Keratinocyte (primary cell): ENCODE measurements around the gene FAM20C. TPM values are rescaled to one million over a fixed set of nuclear protein-coding genes. Genes with fewer than 3 reads are reported as not detected.

Experiments used
- DNase-seq: peaks from one replicate; pipeline ENCODE4 v3.0.0-alpha.2; 2011; ENCODE audit warnings: low read depth, missing footprints, low spot score
- FAIRE-seq: peaks from 2 replicates; lab custom pipeline; 2011; peaks lifted over from hg19 to GRCh38; lab: Jason Lieb, UNC
- H2AFZ ChIP-seq: 2 replicates; pipeline ENCODE4 v1.6.0; 2012; ENCODE audit warnings: low read length, control low read depth, inconsistent platforms; ENCODE audit not compliant: control insufficient read depth
- H3K27ac ChIP-seq: 2 replicates; pipeline ENCODE4 v1.5.1; 2011; ENCODE audit warnings: low read length; ENCODE audit not compliant: control insufficient read depth, insufficient read depth
- H3K27me3 ChIP-seq: 3 replicates; pipeline ENCODE4 v1.6.0; 2011; ENCODE audit warnings: low read length; ENCODE audit not compliant: control insufficient read depth, insufficient read depth; ENCODE audit errors: extremely low read depth
- H3K36me3 ChIP-seq, 2 experiments: 2 replicates in 1 of 2; 3 replicates in 1 of 2; pipeline ENCODE4 v1.5.1; 2011; ENCODE audit warnings: low read length in 2 of 2, mild to moderate bottlenecking in 1 of 2; ENCODE audit not compliant: control insufficient read depth in 2 of 2, insufficient read depth in 2 of 2; ENCODE audit errors: extremely low read depth in 1 of 2
- H3K4me1 ChIP-seq: 3 replicates; pipeline ENCODE4 v1.5.1; 2011; ENCODE audit warnings: low read length; ENCODE audit not compliant: control insufficient read depth, insufficient read depth; ENCODE audit errors: extremely low read depth
- H3K4me2 ChIP-seq: 3 replicates; pipeline ENCODE4 v1.6.0; 2011; ENCODE audit warnings: low read depth, low read length; ENCODE audit not compliant: control insufficient read depth, insufficient read depth; ENCODE audit errors: extremely low read depth
- H3K4me3 ChIP-seq, 3 experiments: fragments of 200-600 bp in 1 of 3; sonication (generic) in 1 of 3; 2 replicates in 2 of 3; 3 replicates in 1 of 3; pipeline ENCODE4 v1.5.1; 2011 to 2016; ENCODE audit warnings: low read length in 3 of 3, mild to moderate bottlenecking in 3 of 3, control low read depth in 2 of 3, inconsistent platforms in 1 of 3, low read depth in 1 of 3, mixed read lengths in 1 of 3, mixed run types in 1 of 3, moderate library complexity in 1 of 3; ENCODE audit not compliant: control insufficient read depth in 2 of 3, insufficient read depth in 2 of 3; ENCODE audit errors: extremely low read depth in 1 of 3
- H3K79me2 ChIP-seq: 2 replicates; pipeline ENCODE4 v1.6.0; 2012; ENCODE audit warnings: low read length; ENCODE audit not compliant: control insufficient read depth, insufficient read depth
- H3K9ac ChIP-seq: 3 replicates; pipeline ENCODE4 v1.6.0; 2011; ENCODE audit warnings: low read length; ENCODE audit not compliant: control insufficient read depth, insufficient read depth; ENCODE audit errors: extremely low read depth
- H3K9me1 ChIP-seq: 3 replicates; pipeline ENCODE4 v1.6.0; 2011; ENCODE audit warnings: low read length; ENCODE audit not compliant: control insufficient read depth, insufficient read depth; ENCODE audit errors: extremely low read depth
- H3K9me3 ChIP-seq: 2 replicates; pipeline ENCODE4 v1.5.1; 2012; ENCODE audit warnings: low read depth, low read length; ENCODE audit not compliant: control insufficient read depth
- H4K20me1 ChIP-seq: 3 replicates; pipeline ENCODE4 v1.6.0; 2011; ENCODE audit warnings: low read length; ENCODE audit not compliant: control insufficient read depth, insufficient read depth; ENCODE audit errors: extremely low read depth
- EZH2 ChIP-seq: IDR thresholded peaks from one replicate; pipeline ENCODE4 v1.6.1; 2012; ENCODE audit warnings: inconsistent platforms, mild to moderate bottlenecking, low read length, moderate library complexity
- dilution Hi-C: fragments of 300-500 bp; cut with MboI; formaldehyde crosslinking; loops from one replicate; pipeline ENCODE4 v1.7.0; 2020; ENCODE audit warnings: low sequenced_read_pairs; ENCODE audit not compliant: extremely low pct_ligation_motif_present
- polyA plus RNA-seq, 5 experiments: library from polyadenylated mRNA; depleted of rRNA in 3 of 5; stranded (reverse) in 3 of 5; stranded (forward) in 1 of 5; unstranded in 1 of 5; fragments of >200 nt; gene quantifications; 1 replicate in 1 of 5; 2 replicates in 3 of 5; 3 replicates in 1 of 5; pipeline versions ENCODE4 v1.2.1 to v1.2.3, GENCODE V29; 2011 to 2012; ENCODE audit warnings: missing spikeins in 2 of 5, low read depth in 1 of 5, low replicate concordance in 1 of 5
- TF ChIP-seq, protein P1 (sequence below), 3 experiments: IDR thresholded peaks in 1 of 3; conservative IDR thresholded peaks in 1 of 3; optimal IDR thresholded peaks in 1 of 3; 2 replicates in 2 of 3; 3 replicates in 1 of 3; pipeline versions ENCODE3 to v1.5.1; 2011; ENCODE audit warnings: low read length in 3 of 3, mild to moderate bottlenecking in 3 of 3, moderate library complexity in 2 of 3, control low read depth in 1 of 3, inconsistent platforms in 1 of 3; ENCODE audit not compliant: insufficient read depth in 2 of 3; ENCODE audit errors: extremely low read depth in 1 of 3

The FAM20C gene
- polyA plus RNA-seq, 1 donor (not counting 4 experiments of a cell fraction or from before 2014, with no cell fraction given): 3.8 TPM

- no peaks in the 10 kb centered on the region for H3K9me1 ChIP-seq
- peaks cover 14% of the 10 kb centered on the region for H3K4me1 ChIP-seq
- no peaks in the 10 kb centered on the region for H3K9me3 ChIP-seq
- TF ChIP-seq EZH2: no peak
- TF ChIP-seq, protein P1, sequence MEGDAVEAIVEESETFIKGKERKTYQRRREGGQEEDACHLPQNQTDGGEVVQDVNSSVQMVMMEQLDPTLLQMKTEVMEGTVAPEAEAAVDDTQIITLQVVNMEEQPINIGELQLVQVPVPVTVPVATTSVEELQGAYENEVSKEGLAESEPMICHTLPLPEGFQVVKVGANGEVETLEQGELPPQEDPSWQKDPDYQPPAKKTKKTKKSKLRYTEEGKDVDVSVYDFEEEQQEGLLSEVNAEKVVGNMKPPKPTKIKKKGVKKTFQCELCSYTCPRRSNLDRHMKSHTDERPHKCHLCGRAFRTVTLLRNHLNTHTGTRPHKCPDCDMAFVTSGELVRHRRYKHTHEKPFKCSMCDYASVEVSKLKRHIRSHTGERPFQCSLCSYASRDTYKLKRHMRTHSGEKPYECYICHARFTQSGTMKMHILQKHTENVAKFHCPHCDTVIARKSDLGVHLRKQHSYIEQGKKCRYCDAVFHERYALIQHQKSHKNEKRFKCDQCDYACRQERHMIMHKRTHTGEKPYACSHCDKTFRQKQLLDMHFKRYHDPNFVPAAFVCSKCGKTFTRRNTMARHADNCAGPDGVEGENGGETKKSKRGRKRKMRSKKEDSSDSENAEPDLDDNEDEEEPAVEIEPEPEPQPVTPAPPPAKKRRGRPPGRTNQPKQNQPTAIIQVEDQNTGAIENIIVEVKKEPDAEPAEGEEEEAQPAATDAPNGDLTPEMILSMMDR (optimal IDR thresholded peaks at IDR 0.05 in 1 of 3, IDR thresholded peaks at IDR 0.05 in 1 of 3, conservative IDR thresholded peaks at IDR 0.05 in 1 of 3; ENCODE audit: extremely low read depth in 1 of 3, insufficient read depth in 2 of 3, low read length in 3 of 3): peak in 1 of 3 experiments; percentile 19
- FAIRE-seq: no peak
- peak overlapping the region; percentile 57 to 73 (median 63) for H3K4me3 ChIP-seq
- H3K4me2 ChIP-seq: peak overlapping the region; percentile 86
- no peak overlapping the region for H3K27ac ChIP-seq
- no peak for DNase-seq
- no peaks in the 10 kb centered on the region for H3K27me3 ChIP-seq
- H3K36me3 ChIP-seq: peaks cover 4 to 10% of the 10 kb centered on the region in 2 experiments
- peak overlapping the region; percentile 61 for H3K9ac ChIP-seq
- peak overlapping the region; percentile 37 for H2AFZ ChIP-seq
- H3K79me2 ChIP-seq: peaks cover 9% of the 10 kb centered on the region
- dilution Hi-C loops: no loop called here
- H4K20me1 ChIP-seq: peaks cover 9% of the 10 kb centered on the region
Measured at GRCh38 chr7:193481-194251, 1.3 kb downstream of the FAM20C start.

GRCh38 chr7:194252-195009, 2.1 kb downstream of the FAM20C start:
- Histone ChIP-seq H3K9me1 (no peaks in the 10 kb centered on the region), H3K79me2 (peaks cover 9% of the 10 kb centered on the region), H3K9ac (peak overlapping the region; percentile 61), H3K36me3 (peaks cover 5 to 12% of the 10 kb centered on the region in 2 experiments), H3K27me3 (no peaks in the 10 kb centered on the region), H3K4me1 (peaks cover 14% of the 10 kb centered on the region), H3K4me2 (peak overlapping the region; percentile 86), H3K27ac (no peak overlapping the region), H3K4me3 (peak overlapping the region; percentile 57 to 73 (median 63)), H2AFZ (no peak overlapping the region), H3K9me3 (no peaks in the 10 kb centered on the region), H4K20me1 (peaks cover 9% of the 10 kb centered on the region)
- dilution Hi-C loops: no loop called here
- no peak for DNase-seq
- TF ChIP-seq, protein P1 (optimal IDR thresholded peaks at IDR 0.05 in 1 of 3, IDR thresholded peaks at IDR 0.05 in 1 of 3, conservative IDR thresholded peaks at IDR 0.05 in 1 of 3; ENCODE audit: extremely low read depth in 1 of 3, insufficient read depth in 2 of 3, low read length in 3 of 3): no peak
- no peak for TF ChIP-seq EZH2
- no peak for FAIRE-seq
